KOPT-K1 (cell line): ENCODE data around the gene DNAJB11.

ENCODE experiments used
- H3K27ac ChIP-seq: fragments of 200-600 bp; sonication (generic); 2 replicates; pipeline ENCODE4 v1.5.1; 2016; ENCODE audit warnings: antibody characterized with exemption, mild to moderate bottlenecking, low read depth, low read length; ENCODE audit not compliant: poor library complexity, severe bottlenecking
- H3K36me3 ChIP-seq: fragments of 200-600 bp; sonication (generic); 2 replicates; pipeline ENCODE4 v1.5.1; 2017; ENCODE audit warnings: antibody characterized with exemption, mild to moderate bottlenecking, low read length, moderate library complexity; ENCODE audit not compliant: insufficient read depth
- H3K9me3 ChIP-seq: fragments of 200-600 bp; sonication (generic); 2 replicates; pipeline ENCODE4 v1.5.1; 2017; ENCODE audit warnings: antibody characterized with exemption, low read length, mild to moderate bottlenecking; ENCODE audit not compliant: insufficient read depth, poor library complexity, severe bottlenecking

Gene DNAJB11

DNA sequence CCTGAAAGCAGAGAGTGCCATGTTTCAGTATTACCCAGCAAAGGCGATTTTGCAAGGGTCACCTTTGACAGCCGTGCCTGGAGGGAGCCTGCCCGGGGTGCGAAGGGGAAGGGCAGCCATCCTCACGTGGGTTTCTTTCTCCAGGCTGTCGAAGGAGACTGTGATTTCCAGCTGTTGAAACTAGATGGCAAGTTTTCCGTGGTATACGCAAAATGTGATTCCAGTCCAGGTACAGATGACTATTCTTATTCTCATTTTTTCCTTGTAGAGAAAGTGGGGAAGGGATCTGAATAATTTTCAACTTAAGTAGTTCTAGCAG lies 45.7 kb downstream of the DNAJB11 start:
- no peaks in the 10 kb centered on the region for H3K36me3 ChIP-seq
- H3K27ac ChIP-seq = no peak overlapping the region
- H3K9me3 ChIP-seq = no peaks in the 10 kb centered on the region

DNA sequence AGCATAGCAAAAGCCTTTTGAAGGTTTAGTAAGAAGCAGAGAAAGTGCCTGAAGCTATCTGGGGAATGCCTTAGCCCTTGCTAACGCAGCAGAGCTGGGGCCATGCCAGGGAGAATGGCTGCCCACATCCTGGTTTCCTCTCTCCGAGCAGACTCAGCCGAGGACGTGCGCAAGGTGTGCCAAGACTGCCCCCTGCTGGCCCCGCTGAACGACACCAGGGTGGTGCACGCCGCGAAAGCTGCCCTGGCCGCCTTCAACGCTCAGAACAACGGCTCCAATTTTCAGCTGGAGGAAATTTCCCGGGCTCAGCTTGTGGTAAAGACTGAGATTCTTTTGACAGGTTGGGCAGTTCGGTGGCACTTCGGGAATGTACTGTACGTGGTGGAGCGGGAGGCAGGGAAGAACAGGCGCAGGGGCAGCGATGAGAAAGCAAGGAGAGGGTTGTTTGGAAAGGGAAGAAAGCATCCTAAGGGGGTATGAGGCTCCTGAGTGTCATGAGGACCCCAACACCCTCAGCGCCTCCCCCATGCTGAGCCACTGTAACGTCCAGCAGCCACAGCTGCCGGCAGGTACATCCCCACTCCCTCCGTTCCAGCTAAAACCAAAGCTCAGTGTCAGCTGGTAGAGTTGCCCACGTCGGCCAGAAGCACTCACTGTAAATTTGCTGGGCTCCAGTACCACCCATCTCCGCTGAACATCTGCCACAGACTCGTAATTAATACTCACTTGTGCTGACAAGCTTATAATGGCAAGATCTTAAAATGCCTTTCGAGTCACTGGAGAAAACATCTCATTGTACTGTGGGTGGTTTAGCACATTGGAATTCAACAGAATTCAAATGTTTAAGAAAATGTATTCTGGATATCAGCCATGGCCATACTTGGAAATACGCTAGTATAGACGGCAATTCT lies 46.8 kb downstream of the DNAJB11 start:
- Histone ChIP-seq H3K36me3 (no peaks in the 10 kb centered on the region), H3K27ac (no peak overlapping the region), H3K9me3 (no peaks in the 10 kb centered on the region)

GRCh38 chr3:186618318-186618938 lies 47.9 kb downstream of the DNAJB11 start:
- Histone ChIP-seq H3K36me3 (no peaks in the 10 kb centered on the region), H3K27ac (no peak overlapping the region), H3K9me3 (no peaks in the 10 kb centered on the region)

DNA sequence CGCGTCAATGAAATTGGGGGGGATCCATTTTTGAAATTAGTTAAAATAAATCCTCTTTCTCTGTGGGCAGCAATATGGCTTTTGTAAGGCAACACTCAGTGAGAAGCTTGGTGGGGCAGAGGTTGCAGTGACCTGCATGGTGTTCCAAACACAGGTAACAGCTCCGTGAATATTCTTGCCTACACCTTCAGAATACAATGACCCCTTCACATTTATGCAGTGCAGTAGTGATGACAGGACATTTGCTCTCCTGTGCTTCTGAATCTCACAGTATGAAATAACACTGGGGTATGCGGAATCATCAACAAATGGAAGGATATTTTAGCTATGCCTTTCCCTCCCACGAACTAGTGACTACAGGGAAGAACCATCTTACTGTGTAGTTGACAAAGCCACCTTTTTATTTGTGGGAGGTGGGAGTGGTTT lies 49.3 kb downstream of the DNAJB11 start:
- H3K27ac ChIP-seq = no peak overlapping the region
- H3K9me3 ChIP-seq = no peaks in the 10 kb centered on the region
- no peaks in the 10 kb centered on the region for H3K36me3 ChIP-seq

- Histone ChIP-seq H3K27ac (no peak overlapping the region), H3K9me3 (no peaks in the 10 kb centered on the region), H3K36me3 (no peaks in the 10 kb centered on the region)
These were observed 49.9 kb downstream of the DNAJB11 start for GRCh38 chr3:186620213-186621092.

DNA sequence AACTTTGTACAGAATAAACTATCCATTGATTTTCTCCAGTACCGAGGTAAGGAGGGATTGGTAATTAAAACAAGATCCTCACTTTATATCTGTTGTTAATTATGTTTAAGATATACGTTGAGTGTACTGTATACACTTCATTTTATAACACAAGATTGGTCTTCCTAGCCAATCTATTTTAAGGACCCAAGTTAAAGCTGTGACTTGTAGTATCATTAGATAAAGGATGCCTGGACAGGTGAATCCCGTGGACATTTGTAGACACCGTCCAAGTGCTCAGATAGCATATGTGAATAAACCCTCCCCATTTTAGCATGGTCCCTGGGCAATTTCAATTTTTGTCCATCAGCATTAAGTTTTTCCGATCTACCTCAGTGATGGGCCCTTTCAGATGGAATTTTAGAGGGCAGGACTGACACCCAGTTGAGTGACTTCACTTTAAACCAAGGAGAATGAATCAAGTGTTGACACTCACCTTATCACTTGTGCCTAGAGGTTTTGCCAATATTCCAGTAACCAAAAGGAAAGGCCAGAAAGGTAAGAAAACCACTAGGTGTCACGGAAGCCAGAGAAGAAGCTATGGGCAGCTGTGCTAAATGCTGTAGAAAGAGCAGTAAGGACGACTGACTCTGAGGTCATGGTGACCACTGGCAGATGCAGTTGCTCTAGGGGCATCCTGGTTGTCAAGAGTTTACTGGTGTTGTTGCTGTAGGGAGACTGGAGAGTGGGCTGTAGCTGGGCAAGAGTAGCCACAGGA lies 51.6 kb downstream of the DNAJB11 start:
- Histone ChIP-seq H3K27ac (no peak overlapping the region), H3K9me3 (no peaks in the 10 kb centered on the region), H3K36me3 (no peaks in the 10 kb centered on the region)

GRCh38 chr3:186622651-186623310 lies 52.3 kb downstream of the DNAJB11 start:
- no peaks in the 10 kb centered on the region for H3K36me3 ChIP-seq
- no peak overlapping the region for H3K27ac ChIP-seq
- no peaks in the 10 kb centered on the region for H3K9me3 ChIP-seq

GRCh38 chr3:186624598-186624997 lies 54.1 kb downstream of the DNAJB11 start:
- Histone ChIP-seq H3K36me3 (no peaks in the 10 kb centered on the region), H3K27ac (no peak overlapping the region)

GRCh38 chr3:186625600-186626042 lies 55.1 kb downstream of the DNAJB11 start:
- H3K27ac ChIP-seq = no peak overlapping the region
- no peaks in the 10 kb centered on the region for H3K9me3 ChIP-seq
- no peaks in the 10 kb centered on the region for H3K36me3 ChIP-seq

More at GRCh38 chr3:186624598-186624997, 54.1 kb downstream of the DNAJB11 start:
- no peaks in the 10 kb centered on the region for H3K9me3 ChIP-seq

GRCh38 chr3:186626254-186626847 lies 55.8 kb downstream of the DNAJB11 start:
- Histone ChIP-seq H3K9me3 (no peaks in the 10 kb centered on the region), H3K36me3 (no peaks in the 10 kb centered on the region), H3K27ac (no peak overlapping the region)

GRCh38 chr3:186627852-186628414 lies 57.4 kb downstream of the DNAJB11 start:
- Histone ChIP-seq H3K36me3 (no peaks in the 10 kb centered on the region), H3K27ac (no peak overlapping the region)

DNA sequence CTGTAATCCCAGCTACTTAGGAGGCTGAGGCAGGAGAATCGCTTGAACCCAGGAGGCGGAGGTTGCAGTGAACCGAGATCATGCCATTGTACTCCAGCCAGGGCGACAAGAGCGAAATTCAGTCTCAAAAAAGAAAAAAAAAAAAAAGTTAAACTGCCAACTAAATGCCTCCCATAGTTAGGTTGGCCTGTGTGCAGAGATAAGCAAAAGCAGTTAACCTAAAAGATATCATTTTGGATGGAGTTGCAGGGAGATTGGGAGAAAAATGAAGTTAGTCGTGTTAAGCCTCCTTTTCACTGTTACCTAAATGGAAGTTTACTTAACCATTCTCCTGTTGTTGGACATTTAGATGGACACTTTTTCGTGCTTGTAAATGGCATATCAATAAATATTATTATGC lies 58.2 kb downstream of the DNAJB11 start:
- Histone ChIP-seq H3K27ac (no peak overlapping the region), H3K36me3 (no peaks in the 10 kb centered on the region), H3K9me3 (no peaks in the 10 kb centered on the region)

More at GRCh38 chr3:186627852-186628414, 57.4 kb downstream of the DNAJB11 start:
- H3K9me3 ChIP-seq = no peaks in the 10 kb centered on the region

GRCh38 chr3:186630950-186631641 lies 60.6 kb downstream of the DNAJB11 start:
- H3K36me3 ChIP-seq = no peaks in the 10 kb centered on the region
- H3K27ac ChIP-seq = no peak overlapping the region
- no peaks in the 10 kb centered on the region for H3K9me3 ChIP-seq
